Heart left ventricle (tissue), 13 donors: ENCODE results near the gene LNX1.

Source experiments
- CTCF ChIP-seq, 12 donors: fragments of 200-600 bp; sonication (generic) in 4 of 12; IDR thresholded peaks; one replicate each; pipeline versions ENCODE4 v1.5.0 to v1.8.0; 2018 to 2022; ENCODE audit warnings: antibody characterized with exemption in 12 of 12, mild to moderate bottlenecking in 5 of 12
- POLR2A ChIP-seq, 2 donors: fragments of 450-650 bp; IDR thresholded peaks; one replicate each; pipeline ENCODE4 v1.6.1; 2017; ENCODE audit warnings: antibody characterized with exemption in 2 of 2, mild to moderate bottlenecking in 2 of 2, moderate library complexity in 2 of 2
- donor health status: ischemic (EF 13 %, LVEDD 7.1; RV severe dilation, severe dysfunction).
- donor health status: DM: no; HTN: yes; CAD: no.
- donor health status: DM: no; HTN: no; CAD: no.
- donor health status: ischemic (EF 25% LVEDD 6.9; RV normal size, moderate dysfunction).
- donor health status: ischemic (EF 25% LVEDD 5.7; RV mildly dilated, moderate dysfunction).
- donor health status: ischemic (EF 35%, LVEDD 5.7; RV mildly dilated, moderate dysfunction).
- donor health status: nonischemic (EF 11% LVEDD 7.7; RV severe dilation, severe dysfunction).
- donor health status: DM: yes; HTN: yes; CAD: no.
- donor health status: PGD.
- donor health status: ischemic (EF 29% LVEDD 5.4; RV normal size, mild dysfunction).
- donor health status: nonischemic (EF 23%, LVEDD 6.1; RV moderate dilation, normal function).

GRCh38 chr4:53545942-53546581 is 45.2 kb downstream of the LNX1 start:
- TF ChIP-seq POLR2A (IDR thresholded peaks at IDR 0.05), result no peak
- TF ChIP-seq CTCF (IDR thresholded peaks at IDR 0.05), result no peak
